Forelimb muscle (tissue), 1 donor: ENCODE measurements around the gene ATP10A. TPM values are rescaled to one million over a fixed set of nuclear protein-coding genes. Genes with fewer than 3 reads are reported as not detected.
"Not testable (repeated sequence)": the region's sequence is repeated elsewhere in the genome, so short reads cannot be mapped to it uniquely, and the experiment has no call there.

Experiments used
- DNase-seq: peaks from one replicate; pipeline ENCODE4 v3.0.0-alpha.2; 2013; ENCODE audit warnings: low read depth
- polyA plus RNA-seq: library from polyadenylated mRNA; unstranded; fragments of 120-200 nt; gene quantifications from one replicate; pipeline ENCODE4 v1.2.1, GENCODE V29; 2013; ENCODE audit not compliant: insufficient read length

The ATP10A gene
- polyA plus RNA-seq, 1 donor, result 2.9 TPM

- DNase-seq, result no peak
Observed at GRCh38 chr15:25653371-25653770, 209.8 kb downstream of the ATP10A start.

- no peak for DNase-seq
Observed at GRCh38 chr15:25652704-25653103, 210.4 kb downstream of the ATP10A start.

- DNase-seq, result no peak
Observed at GRCh38 chr15:25649390-25649789, 213.7 kb downstream of the ATP10A start.

- DNase-seq, result no peak
Observed at GRCh38 chr15:25643120-25643519, 220.0 kb downstream of the ATP10A start.

GRCh38 chr15:25641762-25642161 is 221.4 kb downstream of the ATP10A start:
- DNase-seq, result no peak

- no peak for DNase-seq
Observed at GRCh38 chr15:25641361-25641760, 221.8 kb downstream of the ATP10A start.

GRCh38 chr15:25640959-25641358 is 222.2 kb downstream of the ATP10A start:
- DNase-seq, result not testable (repeated sequence)

- no peak for DNase-seq
Observed at GRCh38 chr15:25640381-25640780, 222.7 kb downstream of the ATP10A start.

GRCh38 chr15:25636486-25636885 is 226.6 kb downstream of the ATP10A start:
- not testable (repeated sequence) for DNase-seq

- DNase-seq, result no peak
Observed at GRCh38 chr15:25635191-25635590, 227.9 kb downstream of the ATP10A start.

GRCh38 chr15:25633862-25634261 is 229.3 kb downstream of the ATP10A start:
- DNase-seq, result no peak

- no peak for DNase-seq
Observed at GRCh38 chr15:25631971-25632370, 231.2 kb downstream of the ATP10A start.
